ENCODE measurements around the gene AKT3.

GRCh38 chr1:243575070-243575469, 275.0 kb downstream of the AKT3 start:
- no peak for TF ChIP-seq POLR2A (IDR thresholded peaks at IDR 0.05)
- TF ChIP-seq, protein P1, sequence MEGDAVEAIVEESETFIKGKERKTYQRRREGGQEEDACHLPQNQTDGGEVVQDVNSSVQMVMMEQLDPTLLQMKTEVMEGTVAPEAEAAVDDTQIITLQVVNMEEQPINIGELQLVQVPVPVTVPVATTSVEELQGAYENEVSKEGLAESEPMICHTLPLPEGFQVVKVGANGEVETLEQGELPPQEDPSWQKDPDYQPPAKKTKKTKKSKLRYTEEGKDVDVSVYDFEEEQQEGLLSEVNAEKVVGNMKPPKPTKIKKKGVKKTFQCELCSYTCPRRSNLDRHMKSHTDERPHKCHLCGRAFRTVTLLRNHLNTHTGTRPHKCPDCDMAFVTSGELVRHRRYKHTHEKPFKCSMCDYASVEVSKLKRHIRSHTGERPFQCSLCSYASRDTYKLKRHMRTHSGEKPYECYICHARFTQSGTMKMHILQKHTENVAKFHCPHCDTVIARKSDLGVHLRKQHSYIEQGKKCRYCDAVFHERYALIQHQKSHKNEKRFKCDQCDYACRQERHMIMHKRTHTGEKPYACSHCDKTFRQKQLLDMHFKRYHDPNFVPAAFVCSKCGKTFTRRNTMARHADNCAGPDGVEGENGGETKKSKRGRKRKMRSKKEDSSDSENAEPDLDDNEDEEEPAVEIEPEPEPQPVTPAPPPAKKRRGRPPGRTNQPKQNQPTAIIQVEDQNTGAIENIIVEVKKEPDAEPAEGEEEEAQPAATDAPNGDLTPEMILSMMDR (IDR thresholded peaks at IDR 0.05), result no peak
